Neural progenitor cell (in vitro differentiated cells): ENCODE data around the gene CDR2L.

Experiments used
- CTCF ChIP-seq: fragments of 200-600 bp; sonication (generic); IDR thresholded peaks from 2 replicates; pipeline ENCODE4 v1.5.1; 2017; ENCODE audit warnings: antibody characterized with exemption, mild to moderate bottlenecking
- EZH2 ChIP-seq: fragments of 200-600 bp; sonication (generic); IDR thresholded peaks from 2 replicates; pipeline ENCODE4 v1.6.1; 2017; ENCODE audit warnings: antibody characterized with exemption, mild to moderate bottlenecking, moderate library complexity
- EZH2phosphoT487 ChIP-seq: fragments of 200-600 bp; sonication (generic); IDR thresholded peaks from 2 replicates; pipeline ENCODE4 v1.6.1; 2017; ENCODE audit warnings: antibody characterized with exemption

GRCh38 chr17:74978240-74978639 lies 9.2 kb upstream of the CDR2L start:
- TF ChIP-seq CTCF, result no peak
- no peak for TF ChIP-seq EZH2phosphoT487
- no peak for TF ChIP-seq EZH2
